ENCODE results near the gene CD209. TPM values are rescaled to one million over a fixed set of nuclear protein-coding genes. Genes with fewer than 3 reads are reported as not detected.
A peak's percentile ranks its signal among the peaks of the same experiment; 100 is the strongest.

CD209 gene
- total and polyA plus RNA-seq, 2 experiments from 2014 or later = not detected

DNA sequence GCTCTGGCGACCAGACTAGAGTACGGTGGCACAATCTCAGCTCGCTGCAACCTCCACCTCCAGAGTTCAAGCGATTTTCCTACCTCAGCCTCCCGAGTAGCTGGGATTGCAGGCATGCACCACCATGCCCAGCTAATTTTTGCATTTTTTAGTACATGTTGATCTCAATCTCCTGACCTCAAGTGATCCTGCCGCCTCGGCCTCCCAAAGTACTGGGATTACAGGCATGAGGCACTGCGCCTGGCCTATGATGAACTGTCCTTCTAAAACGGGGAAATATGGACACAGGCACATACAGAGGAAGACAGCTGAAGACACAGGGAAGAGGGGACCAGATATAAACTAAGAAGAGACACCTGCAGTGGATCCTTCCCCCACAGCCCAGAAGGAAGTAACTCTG, 28.4 kb upstream of the CD209 start:
- no peak overlapping the region for H2AFZ ChIP-seq
- H3K79me2 ChIP-seq (ENCODE audit: insufficient read depth) = no peaks in the 10 kb centered on the region
- H3K27ac ChIP-seq = no peak overlapping the region
- TF ChIP-seq EZH2 (IDR thresholded peaks at IDR 0.05; ENCODE audit: insufficient read depth, poor library complexity, severe bottlenecking) (no peak), EZH2phosphoT487 (IDR thresholded peaks at IDR 0.05; ENCODE audit: insufficient read depth, low read depth) (no peak)
- no peak overlapping the region for H3K9ac ChIP-seq
- in situ Hi-C loops (cut with MboI) = no loop called here
- no peak overlapping the region for H3K4me2 ChIP-seq (ENCODE audit: unreplicated experiment)
- no peak for DNase-seq
- WGBS, 2 experiments (ENCODE audit: low coverage in 1 of 2, low lambda C conversion rate in 2 of 2, missing lambda C conversion rate in 2 of 2) = 66 to 69% methylated on average over 9 of the region's 9 CpGs
- no peaks in the 10 kb centered on the region for H3K36me3 ChIP-seq (ENCODE audit: low read depth)
- no peak overlapping the region for H3K4me3 ChIP-seq
- H3K9me3 ChIP-seq (ENCODE audit: low read depth) = no peaks in the 10 kb centered on the region
- H4K20me1 ChIP-seq (ENCODE audit: insufficient read depth) = no peaks in the 10 kb centered on the region
- peaks cover 53% of the 10 kb centered on the region for H3K27me3 ChIP-seq (replicated peaks; ENCODE audit: insufficient read depth)
- no peaks in the 10 kb centered on the region for H3K9me2 ChIP-seq (ENCODE audit: insufficient read depth)
- peaks cover 6% of the 10 kb centered on the region; the same call in 1 of the 2 replicates for H3F3A ChIP-seq (ENCODE audit: insufficient read depth)
- no peaks in the 10 kb centered on the region; the same call in 1 of the 2 replicates for H3K4me1 ChIP-seq (ENCODE audit: insufficient read depth)

DNA sequence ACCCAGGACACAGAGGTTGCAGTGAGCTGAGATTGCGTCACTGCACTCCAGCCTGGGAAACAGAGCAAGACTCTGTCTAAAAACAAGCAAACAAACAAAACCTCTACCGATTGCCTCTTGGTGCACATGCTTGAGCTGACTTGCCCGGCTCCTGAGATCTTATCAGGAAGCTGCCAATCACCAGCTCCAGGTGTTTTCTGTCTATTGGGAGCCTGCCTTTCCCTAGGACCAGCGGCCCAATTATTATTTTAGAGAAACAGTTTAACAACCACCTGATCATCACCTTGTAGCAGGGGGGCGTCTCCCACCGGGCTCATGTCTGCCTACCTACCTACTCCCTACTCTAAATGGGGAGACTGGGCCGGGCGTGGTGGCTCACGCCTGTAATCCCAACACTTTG, 26.5 kb upstream of the CD209 start:
- DNase-seq = no peak
- WGBS, 2 experiments (ENCODE audit: low coverage in 1 of 2, low lambda C conversion rate in 2 of 2, missing lambda C conversion rate in 2 of 2) = 71 to 81% methylated on average over 9 of the region's 9 CpGs
- TF ChIP-seq EZH2phosphoT487 (IDR thresholded peaks at IDR 0.05; ENCODE audit: insufficient read depth, low read depth) (no peak), EZH2 (IDR thresholded peaks at IDR 0.05; ENCODE audit: insufficient read depth, poor library complexity, severe bottlenecking) (no peak)
- Histone ChIP-seq H3K4me1 (ENCODE audit: insufficient read depth) (no peaks in the 10 kb centered on the region; the same call in 1 of the 2 replicates), H3K9ac (no peak overlapping the region), H2AFZ (no peak overlapping the region), H4K20me1 (ENCODE audit: insufficient read depth) (no peaks in the 10 kb centered on the region), H3K9me2 (ENCODE audit: insufficient read depth) (no peaks in the 10 kb centered on the region), H3K79me2 (ENCODE audit: insufficient read depth) (no peaks in the 10 kb centered on the region), H3K27me3 (replicated peaks; ENCODE audit: insufficient read depth) (peaks cover 54% of the 10 kb centered on the region), H3K27ac (no peak overlapping the region), H3K36me3 (ENCODE audit: low read depth) (no peaks in the 10 kb centered on the region), H3K4me2 (ENCODE audit: unreplicated experiment) (no peak overlapping the region), H3K9me3 (ENCODE audit: low read depth) (no peaks in the 10 kb centered on the region), H3F3A (ENCODE audit: insufficient read depth) (peaks cover 6% of the 10 kb centered on the region; the same call in 1 of the 2 replicates), H3K4me3 (no peak overlapping the region)
- in situ Hi-C loops (cut with MboI) = no loop called here

DNA sequence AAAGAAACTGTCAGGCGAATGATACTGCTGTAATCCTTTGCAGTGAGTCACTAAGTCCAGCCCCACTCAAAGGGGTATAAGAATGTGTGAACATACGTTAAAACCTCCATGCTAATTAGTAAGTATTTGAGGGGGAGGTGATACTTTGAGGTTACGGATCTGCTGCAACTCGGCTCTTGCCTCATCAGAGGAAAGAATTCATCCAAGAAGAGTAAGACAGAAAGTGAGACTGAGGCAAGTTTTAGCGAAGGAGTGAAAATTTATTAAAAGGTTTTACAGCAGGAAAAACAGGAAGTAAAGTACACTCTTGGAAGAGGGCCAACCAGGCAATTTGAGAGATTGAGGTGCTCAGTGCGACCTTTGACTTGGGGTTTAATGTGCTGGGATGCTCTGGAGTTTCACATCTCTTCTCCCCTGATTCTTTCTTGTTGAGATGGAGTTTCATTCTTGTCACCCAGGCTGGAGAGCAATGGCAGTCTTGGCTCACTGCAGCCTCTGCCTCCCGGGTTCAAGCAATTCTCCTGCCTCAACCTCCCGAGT, 25.5 kb upstream of the CD209 start:
- Histone ChIP-seq H3K4me1 (ENCODE audit: insufficient read depth) (no peaks in the 10 kb centered on the region; the same call in 1 of the 2 replicates), H3K4me3 (no peak overlapping the region), H3K9me3 (ENCODE audit: low read depth) (no peaks in the 10 kb centered on the region), H3K27me3 (replicated peaks; ENCODE audit: insufficient read depth) (peaks cover 55% of the 10 kb centered on the region), H3K4me2 (ENCODE audit: unreplicated experiment) (no peak overlapping the region), H3F3A (ENCODE audit: insufficient read depth) (peaks cover 6% of the 10 kb centered on the region; the same call in 1 of the 2 replicates), H3K9ac (no peak overlapping the region), H3K9me2 (ENCODE audit: insufficient read depth) (no peaks in the 10 kb centered on the region), H3K27ac (no peak overlapping the region), H3K79me2 (ENCODE audit: insufficient read depth) (no peaks in the 10 kb centered on the region), H3K36me3 (ENCODE audit: low read depth) (no peaks in the 10 kb centered on the region), H4K20me1 (ENCODE audit: insufficient read depth) (no peaks in the 10 kb centered on the region), H2AFZ (no peak overlapping the region)
- peak; percentile 60 for DNase-seq
- in situ Hi-C loops (cut with MboI) = no loop called here
- TF ChIP-seq EZH2 (IDR thresholded peaks at IDR 0.05; ENCODE audit: insufficient read depth, poor library complexity, severe bottlenecking) (no peak), EZH2phosphoT487 (IDR thresholded peaks at IDR 0.05; ENCODE audit: insufficient read depth, low read depth) (peak; percentile 94)
- 38 to 39% methylated on average over 8 of the region's 8 CpGs for WGBS, 2 experiments (ENCODE audit: low coverage in 1 of 2, low lambda C conversion rate in 2 of 2, missing lambda C conversion rate in 2 of 2)

DNA sequence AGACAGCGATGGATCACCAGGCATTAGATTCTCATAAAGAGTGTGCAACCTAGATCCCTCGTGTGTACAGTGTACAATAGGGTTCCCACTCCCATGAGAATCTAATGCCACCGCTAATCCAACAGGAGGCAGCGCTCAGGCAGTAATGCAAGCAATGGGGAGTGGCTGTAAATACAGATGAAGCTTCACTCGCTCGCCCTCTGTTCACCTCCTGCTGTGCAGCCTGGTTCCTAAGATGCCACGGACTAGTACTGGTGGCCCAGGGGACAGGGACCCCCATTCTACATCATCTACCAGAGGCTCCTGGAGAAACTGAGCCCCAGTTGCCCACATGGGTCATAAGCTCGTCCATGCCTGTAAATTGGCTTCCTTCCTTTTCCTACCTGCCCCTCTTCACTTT, 23.7 kb upstream of the CD209 start:
- 46 to 48% methylated on average over 8 of the region's 8 CpGs for WGBS, 2 experiments (ENCODE audit: low coverage in 1 of 2, low lambda C conversion rate in 2 of 2, missing lambda C conversion rate in 2 of 2)
- Histone ChIP-seq H3K27me3 (replicated peaks; ENCODE audit: insufficient read depth) (peaks cover 50% of the 10 kb centered on the region), H3K27ac (no peak overlapping the region), H2AFZ (no peak overlapping the region), H3K9me2 (ENCODE audit: insufficient read depth) (no peaks in the 10 kb centered on the region), H3F3A (ENCODE audit: insufficient read depth) (peaks cover 6% of the 10 kb centered on the region; the same call in 1 of the 2 replicates), H4K20me1 (ENCODE audit: insufficient read depth) (no peaks in the 10 kb centered on the region), H3K4me1 (ENCODE audit: insufficient read depth) (no peaks in the 10 kb centered on the region; the same call in 1 of the 2 replicates), H3K4me3 (no peak overlapping the region), H3K79me2 (ENCODE audit: insufficient read depth) (no peaks in the 10 kb centered on the region), H3K9me3 (ENCODE audit: low read depth) (no peaks in the 10 kb centered on the region), H3K9ac (no peak overlapping the region), H3K4me2 (ENCODE audit: unreplicated experiment) (no peak overlapping the region), H3K36me3 (ENCODE audit: low read depth) (no peaks in the 10 kb centered on the region)
- no peak for DNase-seq
- in situ Hi-C loops (cut with MboI) = no loop called here
- TF ChIP-seq EZH2 (IDR thresholded peaks at IDR 0.05; ENCODE audit: insufficient read depth, poor library complexity, severe bottlenecking) = no peak
- TF ChIP-seq EZH2phosphoT487 (IDR thresholded peaks at IDR 0.05; ENCODE audit: insufficient read depth, low read depth) = no peak

Data from GM23248 (cell line).